Osteoblast (primary cell): ENCODE measurements around the gene COQ7. TPM values are rescaled to one million over a fixed set of nuclear protein-coding genes. Genes with fewer than 3 reads are reported as not detected.
A peak's percentile ranks its signal among the peaks of the same experiment; 100 is the strongest.

Experiments used
- DNase-seq: peaks from one replicate; pipeline ENCODE4 v3.0.0; 2011; ENCODE audit warnings: low spot score, mixed read lengths; ENCODE audit not compliant: insufficient read length; ENCODE audit errors: missing footprints
- H2AFZ ChIP-seq: 2 replicates; pipeline ENCODE4 v1.6.0; 2011; ENCODE audit warnings: mild to moderate bottlenecking, low read length
- H3K27ac ChIP-seq: 2 replicates; pipeline ENCODE4 v1.5.1; 2011; ENCODE audit warnings: mild to moderate bottlenecking, low read depth, low read length, moderate library complexity
- H3K27me3 ChIP-seq: 2 replicates; pipeline ENCODE4 v1.6.0; 2012; ENCODE audit warnings: mild to moderate bottlenecking, control low read depth, inconsistent platforms, low read length, moderate library complexity; ENCODE audit not compliant: insufficient read depth
- H3K36me3 ChIP-seq: 2 replicates; pipeline ENCODE4 v1.5.1; 2011; ENCODE audit warnings: mild to moderate bottlenecking, low read length, control low read depth, moderate library complexity; ENCODE audit not compliant: insufficient read depth
- H3K4me1 ChIP-seq: 2 replicates; pipeline ENCODE4 v1.5.1; 2011; ENCODE audit warnings: mild to moderate bottlenecking, low read length, control low read depth, moderate library complexity; ENCODE audit not compliant: insufficient read depth
- H3K4me2 ChIP-seq: 2 replicates; pipeline ENCODE4 v1.6.0; 2011; ENCODE audit warnings: mild to moderate bottlenecking, low read length; ENCODE audit not compliant: insufficient read depth
- H3K4me3 ChIP-seq: fragments of 200-600 bp; sonication (generic); 3 replicates; pipeline ENCODE4 v1.5.1; 2012; ENCODE audit warnings: mild to moderate bottlenecking, low read length, inconsistent platforms; ENCODE audit not compliant: insufficient read depth
- H3K79me2 ChIP-seq: 2 replicates; pipeline ENCODE4 v1.6.0; 2012; ENCODE audit warnings: mild to moderate bottlenecking, low read length, control low read depth, inconsistent platforms; ENCODE audit not compliant: insufficient read depth
- H3K9me3 ChIP-seq: 2 replicates; pipeline ENCODE4 v1.5.1; 2011; ENCODE audit warnings: low read depth, low read length, control low read depth
- H4K20me1 ChIP-seq: 2 replicates; pipeline ENCODE4 v1.6.0; 2012; ENCODE audit warnings: mild to moderate bottlenecking, low read length, control low read depth; ENCODE audit not compliant: insufficient read depth
- CTCF ChIP-seq: IDR thresholded peaks from 2 replicates; pipeline ENCODE4 v1.5.1; 2011; ENCODE audit warnings: mild to moderate bottlenecking, low read depth, low read length, moderate library complexity; ENCODE audit errors: extremely low read depth
- total RNA-seq: library from RNA; depleted of rRNA; stranded (reverse); fragments of >200 nt; gene quantifications from 2 replicates; pipeline ENCODE4 v1.2.3, GENCODE V29; 2012

COQ7 gene
- total RNA-seq, 1 donor: 17.4 TPM

DNA sequence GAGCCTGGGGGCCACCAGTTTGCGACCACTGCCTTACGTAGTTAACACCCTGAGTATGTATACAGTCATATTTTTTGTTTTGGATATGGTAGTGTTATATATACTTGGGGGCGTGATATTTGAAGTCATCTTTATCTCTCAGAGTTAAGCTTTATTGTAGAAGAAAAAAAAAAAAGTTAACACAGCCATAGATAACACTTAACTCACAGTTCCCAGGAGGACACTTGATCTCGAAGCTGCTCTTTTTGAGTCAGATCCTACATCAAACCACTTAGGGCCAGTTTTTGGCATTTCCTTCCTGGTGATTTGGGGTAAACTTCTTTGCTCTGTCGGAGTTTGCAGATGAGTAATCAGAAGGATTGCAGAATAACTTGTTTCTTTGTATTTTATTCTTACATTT is 52.1 kb downstream of the COQ7 start:
- peaks cover 52% of the 10 kb centered on the region for H3K79me2 ChIP-seq

DNA sequence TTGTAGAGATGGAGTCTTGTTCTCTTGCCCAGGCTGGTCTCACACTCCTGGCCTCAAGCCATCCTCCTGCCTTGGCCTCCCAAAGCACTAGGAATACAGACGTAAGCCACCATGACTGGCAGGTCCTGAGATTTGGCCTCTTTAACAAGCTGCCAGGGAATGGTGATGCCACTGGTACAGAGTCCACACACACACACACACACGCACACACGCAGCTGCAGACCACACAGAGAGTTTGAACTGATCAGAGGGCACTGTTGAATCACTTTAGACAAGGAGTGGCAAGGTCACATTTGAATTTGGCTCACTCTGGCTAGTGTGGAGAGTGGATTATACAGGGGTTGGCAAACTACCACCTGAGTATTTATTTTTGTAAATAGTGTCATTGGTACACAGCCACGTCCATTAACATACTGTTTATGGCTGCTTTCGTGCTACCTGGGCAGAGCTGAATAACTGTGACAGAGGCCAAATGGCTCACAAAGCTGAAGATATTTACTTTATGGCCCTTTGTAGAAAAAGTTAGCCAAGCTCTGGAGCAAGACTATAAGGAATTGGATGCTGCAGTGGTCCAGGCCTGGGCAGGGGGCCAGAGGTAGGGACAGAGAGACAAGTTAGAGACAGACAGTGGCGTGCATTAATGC is 56.2 kb downstream of the COQ7 start:
- Histone ChIP-seq H3K9me3 (no peaks in the 10 kb centered on the region), H3K36me3 (peaks cover 9% of the 10 kb centered on the region), H3K79me2 (peaks cover 20% of the 10 kb centered on the region), H3K4me1 (peaks cover 26% of the 10 kb centered on the region), H3K27me3 (no peaks in the 10 kb centered on the region), H3K4me2 (no peak overlapping the region), H4K20me1 (peaks cover 11% of the 10 kb centered on the region), H3K27ac (no peak overlapping the region), H3K4me3 (no peak overlapping the region), H2AFZ (no peak overlapping the region)
- TF ChIP-seq CTCF: no peak
- no peak for DNase-seq

More for the DNA sequence above, 52.1 kb downstream of the COQ7 start:
- H3K36me3 ChIP-seq: peaks cover 27% of the 10 kb centered on the region
- H3K4me2 ChIP-seq: peak overlapping the region; percentile 79
- peak overlapping the region; percentile 87 for H3K27ac ChIP-seq
- no peak for TF ChIP-seq CTCF
- DNase-seq: peak; percentile 87
- no peak overlapping the region for H2AFZ ChIP-seq
- H3K4me1 ChIP-seq: peaks cover 61% of the 10 kb centered on the region
- H3K4me3 ChIP-seq: peak overlapping the region; percentile 66
- H4K20me1 ChIP-seq: peaks cover 24% of the 10 kb centered on the region
- H3K27me3 ChIP-seq: no peaks in the 10 kb centered on the region
- H3K9me3 ChIP-seq: no peaks in the 10 kb centered on the region

- no peak for DNase-seq
- Histone ChIP-seq H3K9me3 (no peaks in the 10 kb centered on the region), H3K27me3 (no peaks in the 10 kb centered on the region), H3K79me2 (peaks cover 7% of the 10 kb centered on the region), H3K36me3 (peaks cover 4% of the 10 kb centered on the region), H3K27ac (no peak overlapping the region), H4K20me1 (peaks cover 4% of the 10 kb centered on the region), H3K4me2 (no peak overlapping the region), H2AFZ (no peak overlapping the region), H3K4me3 (no peak overlapping the region), H3K4me1 (peaks cover 18% of the 10 kb centered on the region)
- TF ChIP-seq CTCF: no peak
Measured at GRCh38 chr16:19126300-19126699, 58.9 kb downstream of the COQ7 start.

GRCh38 chr16:19127205-19127604 is 59.8 kb downstream of the COQ7 start:
- no peak overlapping the region for H3K27ac ChIP-seq
- H3K27me3 ChIP-seq: no peaks in the 10 kb centered on the region
- H4K20me1 ChIP-seq: no peaks in the 10 kb centered on the region
- TF ChIP-seq CTCF: no peak
- H3K4me2 ChIP-seq: no peak overlapping the region
- no peaks in the 10 kb centered on the region for H3K9me3 ChIP-seq
- peaks cover 17% of the 10 kb centered on the region for H3K4me1 ChIP-seq
- no peak overlapping the region for H3K4me3 ChIP-seq
- no peak overlapping the region for H2AFZ ChIP-seq
- H3K36me3 ChIP-seq: no peaks in the 10 kb centered on the region
- no peaks in the 10 kb centered on the region for H3K79me2 ChIP-seq
- no peak for DNase-seq
